HEK293 (cell line): ENCODE measurements around the gene EML3.
A peak's percentile ranks its signal among the peaks of the same experiment; 100 is the strongest.

Experiments
- CTCF ChIA-PET: fragments of 350-600 bp; formaldehyde crosslinking; extraction: SDS; loops from one replicate; lab custom pipeline; 2021; ENCODE audit warnings: antibody characterized with exemption; lab: Yijun Ruan, JAX
- POLR2A ChIA-PET: fragments of 300-600 bp; formaldehyde crosslinking; extraction: SDS; loops from one replicate; lab custom pipeline; 2020; ENCODE audit warnings: antibody characterized with exemption, inconsistent platforms; lab: Yijun Ruan, JAX
- H3K27ac ChIP-seq: fragments of 200-500 bp; sonication (Bioruptor generic); 2 replicates; pipeline ENCODE4 v1.5.1; 2014; ENCODE audit warnings: low read depth, low read length, control low read depth, inconsistent platforms; ENCODE audit errors: extremely low read depth
- H3K36me3 ChIP-seq, 2 experiments: fragments of 200-500 bp in 1 of 2; sonication (Bioruptor generic) in 1 of 2; 1 replicate in 1 of 2; 2 replicates in 1 of 2; pipeline ENCODE4 v1.5.1; 2014 to 2017; ENCODE audit warnings: inconsistent platforms in 2 of 2, low read length in 2 of 2; ENCODE audit not compliant: control insufficient read depth in 2 of 2, insufficient read depth in 1 of 2
- H3K4me1 ChIP-seq: fragments of 200-500 bp; sonication (Bioruptor generic); 2 replicates; pipeline ENCODE4 v1.5.1; 2014; ENCODE audit warnings: mild to moderate bottlenecking, low read length, inconsistent platforms; ENCODE audit not compliant: control insufficient read depth, insufficient read depth
- H3K4me3 ChIP-seq: 2 replicates; pipeline ENCODE4 v1.5.1; 2011; ENCODE audit warnings: low read depth, mild to moderate bottlenecking, control low read depth, low read length, moderate library complexity
- H3K9me3 ChIP-seq: fragments of 200-500 bp; sonication (Bioruptor generic); 2 replicates; pipeline ENCODE4 v1.5.1; 2014; ENCODE audit warnings: low read depth, low read length, inconsistent platforms; ENCODE audit not compliant: control insufficient read depth, insufficient read depth
- ELK4 ChIP-seq: IDR thresholded peaks from 2 replicates; pipeline ENCODE4 v1.6.1; 2011; ENCODE audit warnings: mild to moderate bottlenecking, low read depth, low read length, borderline replicate concordance
- GLI4 ChIP-seq: fragments of 450-650 bp; formaldehyde crosslinking; IDR thresholded peaks from 2 replicates; pipeline ENCODE4 v1.5.1; 2016; ENCODE audit warnings: missing biosample characterization, missing genetic modification characterization
- GLIS1 ChIP-seq: fragments of 450-650 bp; formaldehyde crosslinking; IDR thresholded peaks from 2 replicates; pipeline ENCODE4 v1.5.1; 2016; ENCODE audit warnings: missing biosample characterization, missing genetic modification characterization
- GLIS2 ChIP-seq: fragments of 450-650 bp; formaldehyde crosslinking; IDR thresholded peaks from 2 replicates; pipeline ENCODE4 v1.5.1; 2016; ENCODE audit warnings: missing biosample characterization, missing genetic modification characterization
- HOXA7 ChIP-seq: sonication (generic); formaldehyde crosslinking; IDR thresholded peaks from 2 replicates; pipeline ENCODE4 v1.8.1; 2022; ENCODE audit warnings: missing genetic modification reagents, borderline replicate concordance
- IKZF3 ChIP-seq: fragments of 450-650 bp; IDR thresholded peaks from 2 replicates; pipeline ENCODE4 v1.5.0; 2018; ENCODE audit warnings: missing biosample characterization, mild to moderate bottlenecking, missing genetic modification characterization, moderate library complexity
- KLF1 ChIP-seq: fragments of 450-650 bp; formaldehyde crosslinking; IDR thresholded peaks from 2 replicates; pipeline ENCODE4 v1.5.1; 2016; ENCODE audit warnings: missing biosample characterization, missing genetic modification characterization
- KLF10 ChIP-seq: fragments of 450-650 bp; IDR thresholded peaks from 2 replicates; pipeline ENCODE4 v1.5.1; 2018; ENCODE audit warnings: missing biosample characterization, mild to moderate bottlenecking, missing genetic modification characterization
- KLF9 ChIP-seq: fragments of 450-650 bp; formaldehyde crosslinking; IDR thresholded peaks from 2 replicates; pipeline ENCODE4 v1.5.1; 2016; ENCODE audit warnings: missing biosample characterization, missing genetic modification characterization, low read depth
- SP2 ChIP-seq: fragments of 450-650 bp; formaldehyde crosslinking; IDR thresholded peaks from 2 replicates; pipeline ENCODE4 v1.5.1; 2016; ENCODE audit warnings: missing biosample characterization, missing genetic modification characterization
- SP3 ChIP-seq: fragments of 450-650 bp; formaldehyde crosslinking; IDR thresholded peaks from 2 replicates; pipeline ENCODE4 v1.5.1; 2016; ENCODE audit warnings: missing biosample characterization, missing genetic modification characterization
- SP7 ChIP-seq: fragments of 450-650 bp; formaldehyde crosslinking; IDR thresholded peaks from 2 replicates; pipeline ENCODE4 v1.5.1; 2016; ENCODE audit warnings: missing biosample characterization, missing genetic modification characterization
- WT1 ChIP-seq: fragments of 450-650 bp; formaldehyde crosslinking; IDR thresholded peaks from 2 replicates; pipeline ENCODE4 v1.5.1; 2016; ENCODE audit warnings: missing biosample characterization, missing genetic modification characterization
- ZBTB17 ChIP-seq: fragments of 450-650 bp; formaldehyde crosslinking; IDR thresholded peaks from 2 replicates; pipeline ENCODE4 v1.5.1; 2016; ENCODE audit warnings: missing biosample characterization, missing genetic modification characterization
- ZBTB7A ChIP-seq: fragments of 450-650 bp; formaldehyde crosslinking; IDR thresholded peaks from 2 replicates; pipeline ENCODE4 v1.5.1; 2016; ENCODE audit warnings: low read depth, missing biosample characterization, missing genetic modification characterization
- ZFP69B ChIP-seq: fragments of 450-650 bp; formaldehyde crosslinking; IDR thresholded peaks from 2 replicates; pipeline ENCODE4 v1.5.1; 2016; ENCODE audit warnings: missing biosample characterization, missing genetic modification characterization
- ZNF175 ChIP-seq: fragments of 450-650 bp; formaldehyde crosslinking; IDR thresholded peaks from 2 replicates; pipeline ENCODE4 v1.5.1; 2016; ENCODE audit warnings: missing biosample characterization, missing genetic modification characterization
- ZNF214 ChIP-seq: fragments of 450-650 bp; formaldehyde crosslinking; IDR thresholded peaks from 2 replicates; pipeline ENCODE4 v1.5.1; 2017; ENCODE audit warnings: missing biosample characterization, mild to moderate bottlenecking, missing genetic modification characterization, borderline replicate concordance
- ZNF24 ChIP-seq: fragments of 450-650 bp; formaldehyde crosslinking; IDR thresholded peaks from 2 replicates; pipeline ENCODE4 v1.5.1; 2016; ENCODE audit warnings: missing biosample characterization, missing genetic modification characterization
- ZNF280C ChIP-seq: fragments of 450-650 bp; formaldehyde crosslinking; IDR thresholded peaks from 2 replicates; pipeline ENCODE4 v1.5.1; 2016; ENCODE audit warnings: missing biosample characterization, missing genetic modification characterization
- ZNF324 ChIP-seq: fragments of 450-650 bp; formaldehyde crosslinking; IDR thresholded peaks from 2 replicates; pipeline ENCODE4 v1.5.1; 2016; ENCODE audit warnings: missing biosample characterization, missing genetic modification characterization
- ZNF335 ChIP-seq: fragments of 450-650 bp; formaldehyde crosslinking; conservative IDR thresholded peaks from 2 replicates; pipeline ENCODE4 v1.5.1; 2016; ENCODE audit warnings: missing biosample characterization, missing genetic modification characterization
- ZNF341 ChIP-seq: fragments of 450-650 bp; formaldehyde crosslinking; IDR thresholded peaks from 2 replicates; pipeline ENCODE4; 2016; ENCODE audit warnings: low read depth, missing biosample characterization, missing genetic modification characterization
- ZNF580 ChIP-seq: fragments of 450-650 bp; formaldehyde crosslinking; IDR thresholded peaks from 2 replicates; pipeline ENCODE4 v1.5.1; 2016; ENCODE audit warnings: missing biosample characterization, missing genetic modification characterization
- ZNF639 ChIP-seq: fragments of 450-650 bp; formaldehyde crosslinking; IDR thresholded peaks from 2 replicates; pipeline ENCODE4 v1.5.1; 2016; ENCODE audit warnings: missing biosample characterization, missing genetic modification characterization
- ZNF654 ChIP-seq: fragments of 450-650 bp; formaldehyde crosslinking; IDR thresholded peaks from 2 replicates; pipeline ENCODE4 v1.5.1; 2016; ENCODE audit warnings: low read depth, missing biosample characterization, missing genetic modification characterization
- ZNF660 ChIP-seq: fragments of 450-650 bp; IDR thresholded peaks from 2 replicates; pipeline ENCODE4 v1.5.1; 2018; ENCODE audit warnings: missing biosample characterization, mild to moderate bottlenecking, missing genetic modification characterization
- ZNF76 ChIP-seq: fragments of 450-650 bp; formaldehyde crosslinking; IDR thresholded peaks from 2 replicates; pipeline ENCODE4; 2016; ENCODE audit warnings: low read depth, missing biosample characterization, missing genetic modification characterization, borderline replicate concordance
- ZNF776 ChIP-seq: fragments of 450-650 bp; formaldehyde crosslinking; IDR thresholded peaks from 2 replicates; pipeline ENCODE4 v1.5.0; 2017; ENCODE audit warnings: missing biosample characterization, missing genetic modification characterization, borderline replicate concordance
- ZNF792 ChIP-seq: fragments of 450-650 bp; formaldehyde crosslinking; IDR thresholded peaks from 2 replicates; pipeline ENCODE4 v1.5.1; 2016; ENCODE audit warnings: missing biosample characterization, missing genetic modification characterization
- TF ChIP-seq, protein P1 (sequence below): fragments of 450-650 bp; formaldehyde crosslinking; optimal IDR thresholded peaks from 2 replicates; pipeline ENCODE3; 2016; ENCODE audit warnings: missing biosample characterization, mild to moderate bottlenecking, missing genetic modification characterization

Gene EML3

DNA sequence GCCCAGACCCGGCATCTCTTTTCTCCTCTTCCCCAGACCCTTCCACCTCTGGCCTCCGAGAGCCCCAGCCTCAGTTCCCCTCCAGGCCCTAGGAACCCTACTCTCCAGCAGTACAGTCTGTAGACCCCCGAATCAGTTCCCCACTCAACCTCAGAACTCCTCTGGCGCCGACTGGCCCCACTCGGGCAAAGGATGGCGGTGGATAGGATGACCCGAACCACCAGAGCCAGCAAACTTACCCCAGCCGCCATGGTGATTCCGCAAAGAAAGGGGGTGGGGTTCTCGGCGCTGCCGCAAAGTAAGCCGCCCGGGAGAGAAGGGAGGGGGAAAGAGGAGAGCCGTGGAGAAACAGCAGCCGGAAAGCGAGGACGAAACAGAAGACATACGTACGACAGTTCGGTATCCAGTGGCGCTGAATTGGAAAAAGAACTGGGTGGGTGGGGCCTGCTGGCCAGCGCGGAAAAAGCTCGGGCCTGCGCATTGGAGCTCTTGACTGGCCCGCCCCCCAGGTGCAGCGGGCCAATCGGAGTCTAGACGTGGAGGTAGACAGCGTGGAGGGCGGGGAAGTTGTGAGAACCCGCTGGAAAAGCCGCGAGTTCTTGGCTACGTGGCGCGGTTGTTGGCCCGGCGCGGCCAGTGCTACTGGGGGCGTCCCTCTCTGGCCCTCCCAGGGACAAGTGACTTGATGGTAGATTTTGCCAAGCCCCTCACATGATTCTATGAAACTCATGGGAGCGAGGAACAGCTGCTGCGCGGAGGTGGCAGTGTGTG is 38.8 kb downstream of the EML3 start, which contains the start of gene EEF1G:
Gene EEF1G (minus strand): TSS at position 300 of the 771 bp plus-strand sequence. CDS start 49 bp downstream, at position 251.
- H3K4me1 ChIP-seq = no peaks in the 10 kb centered on the region
- H3K9me3 ChIP-seq = no peaks in the 10 kb centered on the region
- H3K36me3 ChIP-seq = peaks cover 19 to 89% of the 10 kb centered on the region in 2 experiments; a peak in 2 of 3 replicates
- POLR2A ChIA-PET = interaction anchor here (0.6 to 2.2 kb wide), 62 partner anchors 8 to 1612 kb away, joined by 3 to 113 read pairs (median 5); partner anchors contain the start of genes AHNAK, B3GAT3, C11orf98 and CSKMT
- H3K27ac ChIP-seq = peak within 1 kb of the TSS; percentile 99
- H3K4me3 ChIP-seq = peak within 1 kb of the TSS; percentile 90
- CTCF ChIA-PET = interaction anchor here (0.7 to 1.5 kb wide), 6 partner anchors 13 to 155 kb away, joined by 3 to 13 read pairs (median 4); no protein-coding TSS in a partner anchor
- TF ChIP-seq SP2 (tag by site-specific recombination) = peak; percentile 85
- TF ChIP-seq KLF1 (tag by site-specific recombination) = no peak
- peak; percentile 61 for TF ChIP-seq ZNF341 (tag by site-specific recombination)
- 0 out of 2 replicates have a peak, but pooled peaks have one; percentile 20 for TF ChIP-seq WT1 (tag by site-specific recombination)
- peak; percentile 7; the same call in 1 of the 2 replicates for TF ChIP-seq ZNF580
- peak; percentile 54; the same call in 1 of the 2 replicates for TF ChIP-seq ZNF76 (tag by site-specific recombination)
- TF ChIP-seq HOXA7 = no peak
- TF ChIP-seq ZNF175 (tag by site-specific recombination) = no peak
- no peak for TF ChIP-seq ELK4
- peak; percentile 78 for TF ChIP-seq SP3 (tag by site-specific recombination)
- TF ChIP-seq, protein P1, sequence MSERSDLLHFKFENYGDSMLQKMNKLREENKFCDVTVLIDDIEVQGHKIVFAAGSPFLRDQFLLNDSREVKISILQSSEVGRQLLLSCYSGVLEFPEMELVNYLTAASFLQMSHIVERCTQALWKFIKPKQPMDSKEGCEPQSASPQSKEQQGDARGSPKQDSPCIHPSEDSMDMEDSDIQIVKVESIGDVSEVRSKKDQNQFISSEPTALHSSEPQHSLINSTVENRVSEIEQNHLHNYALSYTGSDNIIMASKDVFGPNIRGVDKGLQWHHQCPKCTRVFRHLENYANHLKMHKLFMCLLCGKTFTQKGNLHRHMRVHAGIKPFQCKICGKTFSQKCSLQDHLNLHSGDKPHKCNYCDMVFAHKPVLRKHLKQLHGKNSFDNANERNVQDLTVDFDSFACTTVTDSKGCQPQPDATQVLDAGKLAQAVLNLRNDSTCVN (tag by site-specific recombination) = peak; percentile 32
- peak; percentile 35; the same call in 1 of the 2 replicates for TF ChIP-seq ZNF335
- TF ChIP-seq KLF10 (tag by site-specific recombination) = peak; percentile 57; the same call in 1 of the 2 replicates
- TF ChIP-seq ZFP69B (tag by site-specific recombination) = 0 out of 2 replicates have a peak, but pooled peaks have one; percentile 37
- 0 out of 2 replicates have a peak, but pooled peaks have one; percentile 9 for TF ChIP-seq ZBTB17 (tag by site-specific recombination)
- peak; percentile 58 for TF ChIP-seq GLIS1 (tag by site-specific recombination)
- TF ChIP-seq ZNF660 = peak; percentile 75
- TF ChIP-seq ZNF324 (tag by site-specific recombination) = peak; percentile 6; the same call in 1 of the 2 replicates
- TF ChIP-seq GLI4 (tag by site-specific recombination) = 0 out of 2 replicates have a peak, but pooled peaks have one; percentile 32
- no peak for TF ChIP-seq ZNF776
- 0 out of 2 replicates have a peak, but pooled peaks have one; percentile 63 for TF ChIP-seq ZBTB7A
- 0 out of 2 replicates have a peak, but pooled peaks have one; percentile 42 for TF ChIP-seq ZNF792 (tag by site-specific recombination)
- peak; percentile 76 for TF ChIP-seq GLIS2 (tag by site-specific recombination)
- TF ChIP-seq ZNF280C (tag by site-specific recombination) = no peak
- TF ChIP-seq ZNF214 (tag by site-specific recombination) = no peak
- peak; percentile 84; the same call in 1 of the 2 replicates for TF ChIP-seq ZNF639 (tag by site-specific recombination)
- no peak for TF ChIP-seq ZNF654 (tag by site-specific recombination)
- 0 out of 2 replicates have a peak, but pooled peaks have one; percentile 21 for TF ChIP-seq IKZF3 (tag by site-specific recombination)
- peak; percentile 56; the same call in 1 of the 2 replicates for TF ChIP-seq SP7 (tag by site-specific recombination)
- TF ChIP-seq KLF9 (tag by site-specific recombination) = peak; percentile 88
- TF ChIP-seq ZNF24 (tag by site-specific recombination) = 0 out of 2 replicates have a peak, but pooled peaks have one; percentile 17
